A549 (cell line): ENCODE data around the gene SHF.

Experiments used
- CHD2 ChIP-seq: fragments of 150-350 bp; IDR thresholded peaks from 2 replicates; pipeline ENCODE4 v1.6.1; 2014; ENCODE audit warnings: low read length; ENCODE audit not compliant: partially characterized antibody
- EP300 ChIP-seq, 2 experiments: fragments of >200 bp; sonication (Bioruptor Twin); formaldehyde crosslinking; IDR thresholded peaks; 2 replicates in 1 of 2; 3 replicates in 1 of 2; pipeline ENCODE4 v1.6.1; 2016 to 2017
- HDAC2 ChIP-seq: fragments of 200-600 bp; sonication (generic); IDR thresholded peaks from 2 replicates; pipeline ENCODE4 v1.6.1; 2016
- KDM1A ChIP-seq: fragments of 200-600 bp; sonication (generic); IDR thresholded peaks from 2 replicates; pipeline ENCODE4 v1.6.1; 2016; ENCODE audit warnings: low read depth, mild to moderate bottlenecking
- POLR2A ChIP-seq: IDR thresholded peaks from 2 replicates; pipeline ENCODE4 v1.6.1; 2012; ENCODE audit warnings: mild to moderate bottlenecking, low read length
- RCOR1 ChIP-seq: fragments of 150-350 bp; IDR thresholded peaks from 2 replicates; pipeline ENCODE4 v1.6.1; 2014; ENCODE audit warnings: antibody characterized with exemption, low read length, low read depth
- RFX5 ChIP-seq: fragments of 450-650 bp; IDR thresholded peaks from 2 replicates; pipeline ENCODE4 v1.7.1; 2014; ENCODE audit warnings: antibody characterized with exemption, mild to moderate bottlenecking, moderate library complexity
- ZC3H11A ChIP-seq: fragments of 450-650 bp; IDR thresholded peaks from 2 replicates; pipeline ENCODE4 v1.6.1; 2014; ENCODE audit warnings: antibody characterized with exemption, mild to moderate bottlenecking
- ZFP36 ChIP-seq: fragments of 450-650 bp; IDR thresholded peaks from 2 replicates; pipeline ENCODE4 v1.6.1; 2014; ENCODE audit warnings: borderline replicate concordance; ENCODE audit not compliant: partially characterized antibody
- TF ChIP-seq, protein P1 (sequence below): fragments of >200 bp; sonication (Bioruptor Twin); formaldehyde crosslinking; IDR thresholded peaks from 3 replicates; pipeline ENCODE4 v1.5.1; 2016
- TF ChIP-seq, protein P2 (sequence below): fragments of 450-650 bp; IDR thresholded peaks from 2 replicates; pipeline ENCODE4 v1.6.1; 2014; ENCODE audit warnings: antibody characterized with exemption
- TF ChIP-seq, protein P3 (sequence below): IDR thresholded peaks from 2 replicates; pipeline ENCODE4 v1.6.1; 2012
- TF ChIP-seq, protein P4 (sequence below): fragments of 150-350 bp; IDR thresholded peaks from 2 replicates; pipeline ENCODE4 v1.6.1; 2014; ENCODE audit warnings: low read depth, mild to moderate bottlenecking, low read length

DNA sequence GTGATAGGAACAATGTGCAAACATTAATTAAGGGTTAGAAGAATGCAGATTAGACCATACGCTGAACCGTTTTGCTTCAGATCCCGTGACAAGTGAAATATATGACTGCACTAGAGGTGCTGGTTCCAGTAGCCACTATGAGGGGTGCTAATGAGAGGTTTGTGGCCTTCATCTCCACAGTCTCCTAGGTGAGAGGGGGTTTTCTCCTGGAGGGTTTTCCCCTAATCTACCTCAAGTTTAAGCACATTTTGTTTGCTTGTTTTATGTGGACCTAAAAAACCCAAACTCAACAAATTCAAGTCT, 13.7 kb upstream of the SHF start:
- TF ChIP-seq, protein P1, sequence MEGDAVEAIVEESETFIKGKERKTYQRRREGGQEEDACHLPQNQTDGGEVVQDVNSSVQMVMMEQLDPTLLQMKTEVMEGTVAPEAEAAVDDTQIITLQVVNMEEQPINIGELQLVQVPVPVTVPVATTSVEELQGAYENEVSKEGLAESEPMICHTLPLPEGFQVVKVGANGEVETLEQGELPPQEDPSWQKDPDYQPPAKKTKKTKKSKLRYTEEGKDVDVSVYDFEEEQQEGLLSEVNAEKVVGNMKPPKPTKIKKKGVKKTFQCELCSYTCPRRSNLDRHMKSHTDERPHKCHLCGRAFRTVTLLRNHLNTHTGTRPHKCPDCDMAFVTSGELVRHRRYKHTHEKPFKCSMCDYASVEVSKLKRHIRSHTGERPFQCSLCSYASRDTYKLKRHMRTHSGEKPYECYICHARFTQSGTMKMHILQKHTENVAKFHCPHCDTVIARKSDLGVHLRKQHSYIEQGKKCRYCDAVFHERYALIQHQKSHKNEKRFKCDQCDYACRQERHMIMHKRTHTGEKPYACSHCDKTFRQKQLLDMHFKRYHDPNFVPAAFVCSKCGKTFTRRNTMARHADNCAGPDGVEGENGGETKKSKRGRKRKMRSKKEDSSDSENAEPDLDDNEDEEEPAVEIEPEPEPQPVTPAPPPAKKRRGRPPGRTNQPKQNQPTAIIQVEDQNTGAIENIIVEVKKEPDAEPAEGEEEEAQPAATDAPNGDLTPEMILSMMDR: no peak
- TF ChIP-seq RFX5 (no peak), EP300 (IDR thresholded peaks at IDR 0.05) (no peak), ZC3H11A (no peak), HDAC2 (no peak), KDM1A (no peak), CHD2 (no peak), RCOR1 (no peak), POLR2A (no peak), ZFP36 (no peak)
- TF ChIP-seq, protein P2, sequence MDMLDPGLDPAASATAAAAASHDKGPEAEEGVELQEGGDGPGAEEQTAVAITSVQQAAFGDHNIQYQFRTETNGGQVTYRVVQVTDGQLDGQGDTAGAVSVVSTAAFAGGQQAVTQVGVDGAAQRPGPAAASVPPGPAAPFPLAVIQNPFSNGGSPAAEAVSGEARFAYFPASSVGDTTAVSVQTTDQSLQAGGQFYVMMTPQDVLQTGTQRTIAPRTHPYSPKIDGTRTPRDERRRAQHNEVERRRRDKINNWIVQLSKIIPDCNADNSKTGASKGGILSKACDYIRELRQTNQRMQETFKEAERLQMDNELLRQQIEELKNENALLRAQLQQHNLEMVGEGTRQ: no peak
- TF ChIP-seq, protein P3, sequence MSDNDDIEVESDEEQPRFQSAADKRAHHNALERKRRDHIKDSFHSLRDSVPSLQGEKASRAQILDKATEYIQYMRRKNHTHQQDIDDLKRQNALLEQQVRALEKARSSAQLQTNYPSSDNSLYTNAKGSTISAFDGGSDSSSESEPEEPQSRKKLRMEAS: no peak
- TF ChIP-seq, protein P4, sequence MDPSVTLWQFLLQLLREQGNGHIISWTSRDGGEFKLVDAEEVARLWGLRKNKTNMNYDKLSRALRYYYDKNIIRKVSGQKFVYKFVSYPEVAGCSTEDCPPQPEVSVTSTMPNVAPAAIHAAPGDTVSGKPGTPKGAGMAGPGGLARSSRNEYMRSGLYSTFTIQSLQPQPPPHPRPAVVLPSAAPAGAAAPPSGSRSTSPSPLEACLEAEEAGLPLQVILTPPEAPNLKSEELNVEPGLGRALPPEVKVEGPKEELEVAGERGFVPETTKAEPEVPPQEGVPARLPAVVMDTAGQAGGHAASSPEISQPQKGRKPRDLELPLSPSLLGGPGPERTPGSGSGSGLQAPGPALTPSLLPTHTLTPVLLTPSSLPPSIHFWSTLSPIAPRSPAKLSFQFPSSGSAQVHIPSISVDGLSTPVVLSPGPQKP: no peak
